ENCODE results near the gene NOP16.

The NOP16 gene

GRCh38 chr5:176388003-176388443, 375 bp downstream of the NOP16 start:
- in situ Hi-C loops (cut with MboI; ENCODE audit: low sequenced_read_pairs), result no loop called here

- in situ Hi-C loops (cut with MboI; ENCODE audit: low sequenced_read_pairs), result no loop called here
These were observed 943 bp downstream of the NOP16 start for GRCh38 chr5:176387384-176387925.

- in situ Hi-C loops (cut with MboI; ENCODE audit: low sequenced_read_pairs), result no loop called here
These were observed 1.9 kb downstream of the NOP16 start for GRCh38 chr5:176386491-176386890.

DNA sequence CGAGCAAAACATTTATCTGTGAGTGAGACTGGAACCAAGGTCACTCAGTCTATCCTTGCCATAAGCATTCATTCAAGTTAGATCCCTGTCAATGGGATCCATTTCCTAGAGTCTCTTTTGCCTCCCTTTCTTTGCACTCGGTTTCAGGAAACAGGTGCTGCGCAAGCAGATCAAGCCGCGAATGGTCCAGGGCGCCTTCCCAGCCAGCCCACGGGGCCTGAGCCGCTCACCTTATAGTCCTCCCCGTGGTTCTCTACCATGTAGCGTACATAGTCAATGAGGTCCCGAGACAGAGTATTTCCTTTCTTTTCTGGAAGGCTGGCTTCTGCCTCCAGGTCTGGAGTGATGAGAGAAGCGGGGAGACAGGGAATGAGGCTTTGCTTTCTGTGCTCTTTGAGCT, 3.4 kb downstream of the NOP16 start:
- in situ Hi-C loops (cut with MboI; ENCODE audit: low sequenced_read_pairs), result no loop called here

GRCh38 chr5:176384366-176384930, 4.0 kb downstream of the NOP16 start:
- in situ Hi-C loops (cut with MboI; ENCODE audit: low sequenced_read_pairs), result no loop called here

- in situ Hi-C loops (cut with MboI; ENCODE audit: low sequenced_read_pairs), result no loop called here
These were observed 4.4 kb downstream of the NOP16 start for GRCh38 chr5:176383961-176384360.

DNA sequence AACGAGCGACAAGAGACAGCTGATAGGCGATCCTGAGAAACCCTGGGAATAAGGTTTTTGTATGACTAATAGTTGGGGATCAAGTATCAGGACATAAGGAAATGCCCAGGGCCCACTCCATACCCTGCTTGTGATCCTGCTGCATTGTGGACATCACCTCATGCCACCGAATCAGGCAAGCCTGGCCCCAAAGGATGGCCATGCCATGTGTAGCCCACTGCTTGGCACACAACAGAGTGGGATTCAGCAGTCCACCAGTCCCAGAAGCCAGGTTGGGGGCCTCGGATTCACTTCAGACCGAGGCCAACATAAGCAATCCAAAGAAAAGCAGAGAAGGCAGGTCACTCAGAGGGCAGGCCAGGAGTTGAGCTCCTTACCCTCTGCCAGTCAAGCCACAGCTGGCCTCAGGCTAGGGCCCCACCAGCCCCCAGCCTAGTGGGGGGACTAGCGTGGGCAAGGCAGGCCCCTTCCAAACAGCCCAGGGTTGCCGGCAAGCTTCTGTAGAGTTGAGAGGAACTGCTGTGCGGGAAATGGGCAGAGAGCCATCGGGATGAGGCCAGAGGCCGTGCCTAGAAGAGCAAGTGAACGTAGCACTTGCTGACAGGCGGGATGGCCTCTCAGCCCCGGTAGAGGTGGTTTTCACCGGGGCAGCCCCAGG, 5.0 kb downstream of the NOP16 start:
- in situ Hi-C loops (cut with MboI; ENCODE audit: low sequenced_read_pairs), result no loop called here

GRCh38 chr5:176382721-176383120, 5.7 kb downstream of the NOP16 start:
- in situ Hi-C loops (cut with MboI; ENCODE audit: low sequenced_read_pairs), result no loop called here

- in situ Hi-C loops (cut with MboI; ENCODE audit: low sequenced_read_pairs), result no loop called here
These were observed 6.4 kb downstream of the NOP16 start for GRCh38 chr5:176381979-176382378.

DNA sequence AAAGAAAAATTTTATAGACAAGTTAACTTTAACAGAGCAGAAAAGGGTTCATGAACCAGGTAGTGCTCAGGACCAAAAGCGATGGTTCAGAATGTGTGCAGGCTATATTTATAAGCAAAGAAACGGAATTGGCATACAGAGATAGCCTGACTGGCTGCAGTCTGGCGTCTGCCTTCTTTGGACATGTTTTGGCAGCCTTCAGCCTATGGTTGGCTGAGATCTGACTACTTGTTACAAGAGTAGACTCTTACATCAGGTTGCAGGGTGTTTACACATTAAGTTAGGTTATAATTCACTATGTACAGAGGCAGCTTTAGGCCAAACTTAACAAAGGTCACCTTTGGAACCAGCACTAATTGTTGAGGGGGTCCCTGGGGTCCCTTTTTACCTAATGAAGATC, 7.0 kb downstream of the NOP16 start:
- in situ Hi-C loops (cut with MboI; ENCODE audit: low sequenced_read_pairs), result no loop called here

DNA sequence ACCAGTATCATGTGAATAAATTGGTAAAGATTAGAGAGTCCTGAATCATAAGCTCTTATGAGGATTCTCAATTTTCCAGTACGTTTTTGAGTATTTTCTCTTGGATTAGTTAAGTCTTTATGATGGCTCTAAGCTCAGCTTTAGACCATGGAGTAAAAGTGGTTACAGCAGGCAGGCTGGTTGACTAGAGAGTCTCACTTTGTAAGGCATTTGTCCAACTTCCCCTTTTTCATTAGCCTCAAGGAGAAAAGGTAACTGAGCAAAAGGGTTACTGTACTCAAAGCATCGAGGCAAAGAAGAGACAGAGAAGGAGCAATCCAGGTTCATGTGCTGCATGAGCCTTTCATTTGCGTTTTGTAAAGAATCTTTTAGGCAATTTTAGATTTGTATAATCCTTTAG, 8.5 kb downstream of the NOP16 start:
- in situ Hi-C loops (cut with MboI; ENCODE audit: low sequenced_read_pairs), result no loop called here

DNA sequence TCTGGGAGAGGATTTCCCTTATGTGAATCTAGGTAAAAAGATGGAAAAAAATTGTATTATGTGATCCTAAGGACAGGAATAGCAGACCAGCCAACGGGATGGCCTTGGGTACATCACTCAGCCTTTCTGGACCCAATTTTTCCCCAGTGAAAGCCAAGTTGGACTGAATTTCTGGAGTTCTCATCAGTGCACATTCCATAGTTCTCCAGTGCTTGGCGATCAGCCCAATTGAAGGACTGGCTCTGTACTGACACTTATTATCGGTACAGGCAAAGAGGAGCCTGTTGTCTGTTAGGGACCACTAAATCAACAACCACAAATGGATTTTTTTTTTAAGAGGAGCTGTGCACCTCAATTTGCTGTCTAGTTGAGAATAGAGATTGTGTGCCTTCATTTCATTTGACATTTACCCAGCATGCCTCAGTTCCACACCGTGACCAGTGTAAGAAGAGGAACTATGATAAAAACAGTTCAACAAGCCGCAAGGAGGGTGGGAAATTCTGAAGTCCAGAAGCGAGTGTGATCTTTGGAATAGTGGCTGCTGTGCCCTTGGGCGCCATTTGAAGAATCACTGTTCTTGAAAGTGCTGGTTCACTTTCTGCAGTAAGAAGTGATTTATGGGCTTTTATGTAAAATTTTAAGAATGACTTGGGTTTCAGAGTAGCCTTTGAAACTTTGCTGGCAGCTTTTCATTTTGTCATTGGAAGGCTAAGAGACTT, 15.1 kb downstream of the NOP16 start:
- in situ Hi-C loops (cut with MboI; ENCODE audit: low sequenced_read_pairs), result no loop called here

DNA sequence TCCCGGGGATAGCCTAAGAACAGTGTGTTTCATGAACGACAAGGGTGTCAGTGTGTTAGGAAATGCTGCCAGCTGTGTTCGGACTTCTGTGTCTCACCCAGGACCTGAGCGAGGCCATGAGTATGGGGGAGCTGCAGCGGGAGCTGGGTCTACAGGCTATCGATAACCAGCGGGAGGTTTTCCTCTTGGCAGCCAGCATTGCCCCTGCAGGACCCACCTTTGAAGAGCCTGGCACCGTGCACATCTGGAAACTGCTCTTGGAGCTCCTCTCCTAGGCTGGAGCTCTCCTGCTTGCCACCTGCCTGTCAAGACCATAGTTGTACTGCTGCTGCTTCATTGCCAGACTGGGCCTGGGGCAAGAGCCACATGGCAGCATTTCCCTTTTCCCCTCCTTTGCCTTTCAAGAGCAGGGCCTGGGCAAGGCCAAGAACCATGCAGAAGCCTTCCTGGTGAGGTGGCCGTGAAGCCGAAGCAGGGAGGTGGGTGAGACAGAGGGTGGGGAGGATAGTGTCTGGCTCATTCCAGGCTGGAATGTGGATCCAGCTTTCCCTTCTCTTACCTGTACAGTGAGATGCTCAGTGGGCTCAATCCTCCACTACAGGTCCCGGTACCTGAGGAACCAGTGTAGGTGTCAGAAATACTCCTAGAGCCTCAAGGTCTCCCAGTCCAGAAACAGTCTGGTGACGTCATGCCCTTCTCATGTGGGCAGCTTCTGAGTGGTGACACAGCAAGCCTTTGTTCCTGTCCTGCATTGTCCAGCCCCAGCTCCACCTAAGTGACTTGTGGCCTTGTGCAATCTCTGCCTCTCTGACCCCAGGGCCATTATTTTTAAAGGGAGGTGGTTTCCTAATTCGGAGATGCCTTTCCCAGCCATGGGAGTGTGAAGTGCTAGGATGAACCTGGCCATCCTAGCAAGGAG, 16.5 kb downstream of the NOP16 start:
- in situ Hi-C loops (cut with MboI; ENCODE audit: low sequenced_read_pairs), result no loop called here

DNA sequence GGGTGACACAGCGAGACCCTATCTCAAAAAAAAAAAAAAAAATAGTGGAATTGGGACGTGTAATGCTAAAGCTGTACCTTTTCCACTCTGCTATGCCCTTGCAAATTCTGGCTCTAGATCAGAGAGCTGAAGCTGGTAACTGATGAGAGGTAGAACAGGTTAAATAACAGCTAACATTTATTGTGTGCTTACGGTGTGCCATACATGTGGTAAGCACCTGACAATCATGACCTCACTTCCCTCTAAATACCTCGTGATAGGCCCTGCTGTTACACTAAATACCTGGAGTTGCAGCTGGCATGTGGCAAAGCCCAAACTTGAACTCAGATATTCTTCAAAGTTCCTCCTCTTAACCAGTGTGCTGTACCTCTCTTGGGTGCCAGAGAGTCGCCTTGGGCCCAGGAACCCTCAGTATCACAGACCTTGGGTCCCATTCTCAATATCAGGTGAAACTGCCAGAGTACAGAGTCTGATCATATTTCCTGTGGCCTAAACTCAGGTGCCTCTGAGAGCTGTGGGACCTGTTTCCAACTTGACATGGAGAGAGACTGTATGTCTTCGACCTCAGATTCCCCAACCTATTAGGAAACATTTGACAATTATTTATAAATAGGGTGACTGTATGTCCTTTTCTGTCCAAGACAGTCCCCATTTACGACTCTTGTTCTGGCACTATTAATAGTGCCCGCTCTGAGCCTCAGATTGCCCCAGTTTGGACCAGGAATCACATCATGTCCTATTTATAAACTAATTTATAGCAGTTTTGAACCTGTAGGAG, 18.3 kb downstream of the NOP16 start:
- in situ Hi-C loops (cut with MboI; ENCODE audit: low sequenced_read_pairs), result no loop called here

DNA sequence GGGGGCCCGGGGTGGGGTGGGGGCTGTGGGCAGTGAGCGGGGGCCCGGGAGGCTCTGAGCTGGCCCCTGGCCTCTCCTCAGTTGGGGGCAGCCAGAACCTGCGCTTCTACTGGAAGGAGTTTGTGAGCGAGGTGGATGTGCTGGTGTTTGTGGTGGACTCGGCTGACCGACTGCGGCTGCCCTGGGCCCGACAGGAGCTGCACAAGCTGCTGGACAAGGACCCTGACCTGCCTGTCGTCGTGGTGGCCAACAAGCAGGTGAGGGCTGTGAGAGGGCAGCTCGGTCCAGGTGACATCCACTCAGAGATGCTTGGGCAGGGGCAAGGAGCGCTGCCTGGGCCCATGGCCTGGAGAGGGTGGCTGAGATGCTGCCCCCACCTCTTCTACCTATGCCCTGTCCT, 19.7 kb downstream of the NOP16 start:
- in situ Hi-C loops (cut with MboI; ENCODE audit: low sequenced_read_pairs), result no loop called here

GRCh38 chr5:176366232-176366894, 22.0 kb downstream of the NOP16 start:
- in situ Hi-C loops (cut with MboI; ENCODE audit: low sequenced_read_pairs), result no loop called here

GRCh38 chr5:176365351-176366231, 22.8 kb downstream of the NOP16 start, which contains the start of gene ARL10:
ARL10 (plus strand) TSS chr5:176365487; CDS start chr5:176365564, 77 bp downstream.
- in situ Hi-C loops (cut with MboI; ENCODE audit: low sequenced_read_pairs), result no loop called here

- in situ Hi-C loops (cut with MboI; ENCODE audit: low sequenced_read_pairs), result no loop called here
These were observed 23.5 kb downstream of the NOP16 start for GRCh38 chr5:176364765-176365350.

All from HL-60/S4 (cell line).